Left lung (tissue), 10 donors: ENCODE measurements around the gene METTL1. TPM values are rescaled to one million over a fixed set of nuclear protein-coding genes. Genes with fewer than 3 reads are reported as not detected.

Source experiments
- ATAC-seq: fragments of 200-7000 bp; cut with Tn5 transposase; one replicate; pipeline ENCODE4 v1.9.1; 2020; ENCODE audit warnings: moderate library complexity
- DNase-seq, 4 donors: peaks; one replicate each; pipeline ENCODE4 v3.0.0-alpha.2; 2013 to 2020
- H3K27ac ChIP-seq, 2 donors: fragments of 200-600 bp; sonication (generic) in 1 of 2; one replicate each; pipeline versions ENCODE4 v1.5.0 to v1.8.0; 2020 to 2021
- H3K27me3 ChIP-seq, 2 donors: fragments of 200-600 bp; sonication (generic) in 1 of 2; one replicate each; pipeline versions ENCODE4 v1.5.0 to v1.8.0; 2020 to 2021
- H3K36me3 ChIP-seq, 2 donors: fragments of 200-600 bp; sonication (generic) in 1 of 2; one replicate each; pipeline versions ENCODE4 v1.5.0 to v1.8.0; 2020 to 2021
- H3K4me1 ChIP-seq, 2 donors: fragments of 200-600 bp; one replicate each; pipeline ENCODE4 v1.8.0; 2021
- H3K4me3 ChIP-seq, 2 donors: fragments of 200-600 bp; sonication (generic) in 1 of 2; one replicate each; pipeline versions ENCODE4 v1.5.0 to v1.8.0; 2020 to 2021; ENCODE audit warnings: mild to moderate bottlenecking in 1 of 2
- H3K9me3 ChIP-seq, 2 donors: fragments of 200-600 bp; sonication (generic) in 1 of 2; one replicate each; pipeline versions ENCODE4 v1.5.0 to v1.8.0; 2020 to 2021
- CTCF ChIP-seq, 2 donors: fragments of 200-600 bp; sonication (generic) in 1 of 2; IDR thresholded peaks; one replicate each; pipeline versions ENCODE4 v1.5.0 to v1.8.0; 2021; ENCODE audit warnings: antibody characterized with exemption in 2 of 2
- intact Hi-C, 2 donors: fragments of 100-400 bp; cut with DNase I; formaldehyde crosslinking; loops; one replicate each; pipeline versions ENCODE4 v1.11.2 to v1.14.2; 2022
- polyA plus RNA-seq, 6 donors: library from polyadenylated mRNA; unstranded; fragments of 120-200 nt; gene quantifications; one replicate each; pipeline ENCODE4 v1.2.1, GENCODE V29; 2013; ENCODE audit not compliant: insufficient read length in 6 of 6
- total RNA-seq, 2 donors: library from RNA; stranded (reverse); fragmentation: NEBNext Ultra II Directional; extraction: Animal tissue kit (Norgen Biotek cat#: 25700); gene quantifications; one replicate each; pipeline ENCODE4 v1.2.1, GENCODE V29; 2021
- donor health status: DM: no; HTN: yes; CAD: no.
- donor health status: DM: no; HTN: no; CAD: no.

The METTL1 gene
- total and polyA plus RNA-seq, 8 donors, result 17.3 to 40.2 (median 30.6) TPM

- intact Hi-C loops, result no loop called here
- peaks cover 37 to 64% of the 10 kb centered on the region in 2 donors for H3K27me3 ChIP-seq
- no peak for TF ChIP-seq CTCF (IDR thresholded peaks at IDR 0.05)
These were observed 38.0 kb downstream of the METTL1 start for GRCh38 chr12:57733928-57734327.

DNA sequence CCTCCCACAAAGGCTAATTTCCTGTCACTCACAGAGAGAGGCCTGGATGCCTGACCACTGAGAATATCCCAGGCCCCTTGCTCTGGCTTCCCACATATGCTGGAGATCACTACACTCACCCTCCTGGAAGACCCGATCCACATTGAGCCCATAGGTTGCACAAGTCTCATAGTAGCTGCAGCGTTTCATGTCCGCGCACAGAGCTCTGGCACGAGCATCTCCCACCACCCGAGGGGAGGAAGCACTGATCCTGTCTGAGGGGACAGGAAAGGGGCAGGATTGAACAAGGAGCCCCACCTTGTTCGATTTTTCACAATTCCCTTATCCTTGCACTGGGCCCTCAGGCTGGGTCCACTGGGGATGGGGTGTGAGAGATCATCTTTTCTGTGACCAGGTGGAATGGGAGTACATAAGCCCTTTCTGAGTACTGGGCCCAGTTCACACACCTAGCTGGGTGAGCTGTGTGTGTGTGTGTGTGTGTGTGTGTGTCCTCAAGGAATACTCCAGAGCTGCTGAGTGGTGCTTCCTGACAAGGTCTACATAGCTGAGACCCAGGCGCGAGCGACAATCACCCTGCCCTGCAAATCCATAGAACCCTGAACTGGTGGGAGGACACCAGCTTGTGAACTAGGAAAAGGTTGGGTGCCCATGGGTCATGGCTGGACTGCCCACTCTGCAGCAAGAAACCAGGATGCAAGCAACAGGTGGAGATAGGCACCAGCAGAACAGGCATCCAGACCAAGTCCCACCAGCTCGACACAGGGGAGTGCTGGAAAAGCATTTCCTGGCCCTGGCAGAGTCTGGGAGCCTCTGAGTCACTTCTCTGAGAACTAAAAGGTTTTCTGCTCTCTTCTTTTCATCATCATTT, 38.9 kb downstream of the METTL1 start:
- intact Hi-C loops, result no loop called here
- peaks cover 9 to 24% of the 10 kb centered on the region in 2 donors for H3K4me1 ChIP-seq
- H3K27me3 ChIP-seq, result peaks cover 30 to 55% of the 10 kb centered on the region in 2 donors
- TF ChIP-seq CTCF (IDR thresholded peaks at IDR 0.05), result no peak
- no peak for DNase-seq
- no peak overlapping the region for H3K27ac ChIP-seq
- no peak overlapping the region for H3K4me3 ChIP-seq
- peaks cover 0 to 77% of the 10 kb centered on the region in 2 donors for H3K36me3 ChIP-seq
- no peak for ATAC-seq
- H3K9me3 ChIP-seq, result no peaks in the 10 kb centered on the region

More at GRCh38 chr12:57733928-57734327, 38.0 kb downstream of the METTL1 start:
- no peak overlapping the region for H3K4me3 ChIP-seq
- ATAC-seq (no peak), DNase-seq (peak in 1 of 4 donors; percentile 54)
- peaks cover 0 to 69% of the 10 kb centered on the region in 2 donors for H3K36me3 ChIP-seq
- H3K9me3 ChIP-seq, result no peaks in the 10 kb centered on the region
- H3K27ac ChIP-seq, result no peak overlapping the region
- H3K4me1 ChIP-seq, result peaks cover 13 to 30% of the 10 kb centered on the region in 2 donors

DNA sequence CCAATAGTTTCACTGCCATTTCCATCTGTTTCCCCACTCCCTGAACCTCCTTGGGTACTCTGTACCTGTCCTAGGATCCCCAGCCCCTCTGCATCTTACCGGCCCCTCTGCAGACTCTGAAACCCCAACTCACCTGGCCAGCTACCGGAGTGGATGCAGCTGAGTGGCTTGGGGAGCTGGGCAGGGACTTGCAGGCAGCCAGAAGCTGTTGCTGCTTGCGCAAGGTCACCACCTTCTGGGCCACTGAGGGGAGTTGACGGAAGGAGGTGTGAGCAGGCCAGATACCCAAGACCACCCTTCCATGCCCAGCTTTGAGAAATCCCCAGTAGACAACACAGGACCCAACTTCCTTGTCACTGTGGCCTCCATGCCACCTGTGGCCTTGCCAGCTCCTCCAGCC, 39.6 kb downstream of the METTL1 start:
- intact Hi-C loops, result no loop called here
- no peak for TF ChIP-seq CTCF (IDR thresholded peaks at IDR 0.05)
- peaks cover 0 to 80% of the 10 kb centered on the region in 2 donors for H3K36me3 ChIP-seq
- peaks cover 23 to 50% of the 10 kb centered on the region in 2 donors for H3K27me3 ChIP-seq
- peaks cover 2 to 17% of the 10 kb centered on the region in 2 donors for H3K4me1 ChIP-seq
- no peak overlapping the region for H3K27ac ChIP-seq
- H3K4me3 ChIP-seq, result no peak overlapping the region
- no peak for DNase-seq
- no peaks in the 10 kb centered on the region for H3K9me3 ChIP-seq
- ATAC-seq, result no peak

DNA sequence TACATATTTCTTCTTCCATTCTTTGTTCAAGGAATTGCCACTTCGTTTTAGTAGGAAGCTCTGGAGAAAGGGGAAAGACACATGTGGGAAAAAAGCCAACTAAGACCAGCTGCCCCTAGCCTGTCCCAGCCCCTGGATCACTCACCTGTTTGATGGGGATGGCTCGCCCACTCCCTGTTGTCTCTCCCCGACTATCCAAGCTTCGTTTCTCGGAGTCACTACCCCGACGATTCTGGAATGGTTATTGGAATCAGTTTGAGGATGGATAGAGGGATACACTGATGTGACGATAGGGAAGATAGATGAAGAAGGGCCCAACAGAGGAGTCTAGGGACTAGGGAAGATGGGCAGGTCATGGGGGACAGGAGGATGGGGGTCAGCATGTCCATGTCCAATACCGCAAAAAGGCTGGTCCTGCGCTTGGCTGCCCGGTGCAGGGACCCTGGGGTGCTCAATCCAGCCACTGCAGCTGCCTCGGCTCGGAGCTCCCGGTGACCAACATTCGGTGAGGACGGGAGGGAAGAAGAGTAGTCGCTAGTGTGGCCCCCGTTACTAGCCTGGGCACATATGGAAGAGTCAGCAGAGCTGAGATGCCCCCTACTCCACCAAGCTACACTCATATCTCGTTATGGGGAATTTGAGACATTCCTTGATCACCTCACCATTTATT, 40.4 kb downstream of the METTL1 start:
- Histone ChIP-seq H3K9me3 (no peaks in the 10 kb centered on the region), H3K4me1 (peaks cover 6 to 11% of the 10 kb centered on the region in 2 donors), H3K4me3 (no peak overlapping the region), H3K27me3 (peaks cover 16 to 47% of the 10 kb centered on the region in 2 donors), H3K36me3 (peaks cover 0 to 83% of the 10 kb centered on the region in 2 donors), H3K27ac (no peak overlapping the region)
- no peak for TF ChIP-seq CTCF (IDR thresholded peaks at IDR 0.05)
- intact Hi-C loops, result no loop called here
- ATAC-seq (no peak), DNase-seq (peak in 1 of 4 donors; percentile 49)
